ENCODE measurements around the gene NLRP5. TPM values are rescaled to one million over a fixed set of nuclear protein-coding genes. Genes with fewer than 3 reads are reported as not detected.
"Not testable (repeated sequence)": the region's sequence is repeated elsewhere in the genome, so short reads cannot be mapped to it uniquely, and the experiment has no call there.

The NLRP5 gene
- total RNA-seq, 2 experiments from 2014 or later = not detected

DNA sequence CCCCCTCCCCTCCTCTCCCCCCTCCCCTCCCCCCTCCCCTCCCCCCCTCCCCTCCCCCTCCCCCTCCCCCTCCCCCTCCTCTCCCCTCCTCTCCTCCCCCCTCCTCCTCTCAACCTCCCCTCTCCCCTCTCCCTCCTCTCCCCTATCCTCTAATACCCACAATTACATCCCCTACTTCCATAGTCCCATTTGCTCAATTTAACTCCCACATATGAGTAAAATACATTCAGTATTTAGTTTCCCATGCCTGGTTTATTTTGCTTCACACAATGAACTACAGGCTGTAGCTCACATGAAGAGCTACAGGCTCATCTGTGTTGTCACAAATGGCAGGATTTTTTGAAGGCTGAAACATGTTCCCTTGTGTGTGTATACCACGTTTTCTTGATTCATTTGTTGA lies 6.9 kb downstream of the NLRP5 start:
- DNase-seq = no peak
- Mint-ChIP-seq H3K36me3 (ENCODE audit: low read depth) (no peaks in the 10 kb centered on the region), H3K27ac (no peak overlapping the region), H3K9me3 (peaks cover 7% of the 10 kb centered on the region), H3K4me3 (no peak overlapping the region), H3K4me1 (ENCODE audit: low read depth) (no peaks in the 10 kb centered on the region), H3K27me3 (ENCODE audit: low read depth) (no peaks in the 10 kb centered on the region)
- CTCF ChIA-PET = no interaction called here
- intact Hi-C loops (cut with micrococcal nuclease) = no loop called here

DNA sequence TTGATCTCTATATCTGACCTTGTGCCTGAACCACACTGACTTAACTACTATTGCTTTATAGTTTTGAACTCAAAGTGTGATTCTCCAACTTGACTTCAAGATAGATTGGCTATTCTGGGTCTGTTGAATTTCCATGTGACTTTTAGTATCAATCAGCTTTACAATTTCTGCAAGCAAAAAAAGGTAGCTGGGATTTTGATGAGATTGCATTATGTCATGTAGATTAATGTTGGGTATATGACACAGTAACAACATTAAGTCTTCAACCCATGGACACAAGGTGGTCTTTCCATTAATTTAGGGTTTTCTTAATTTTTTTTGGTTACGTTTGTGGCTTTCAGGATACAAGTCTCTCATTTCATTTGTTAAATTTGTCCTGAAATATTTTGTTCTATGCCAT lies 28.2 kb downstream of the NLRP5 start:
- no peak for DNase-seq
- intact Hi-C loops (cut with micrococcal nuclease) = no loop called here
- Mint-ChIP-seq H3K4me1 (ENCODE audit: low read depth) (no peaks in the 10 kb centered on the region), H3K36me3 (ENCODE audit: low read depth) (no peaks in the 10 kb centered on the region), H3K9me3 (peaks cover 12% of the 10 kb centered on the region), H3K4me3 (no peak overlapping the region), H3K27ac (no peak overlapping the region), H3K27me3 (ENCODE audit: low read depth) (no peaks in the 10 kb centered on the region)
- CTCF ChIA-PET = no interaction called here

DNA sequence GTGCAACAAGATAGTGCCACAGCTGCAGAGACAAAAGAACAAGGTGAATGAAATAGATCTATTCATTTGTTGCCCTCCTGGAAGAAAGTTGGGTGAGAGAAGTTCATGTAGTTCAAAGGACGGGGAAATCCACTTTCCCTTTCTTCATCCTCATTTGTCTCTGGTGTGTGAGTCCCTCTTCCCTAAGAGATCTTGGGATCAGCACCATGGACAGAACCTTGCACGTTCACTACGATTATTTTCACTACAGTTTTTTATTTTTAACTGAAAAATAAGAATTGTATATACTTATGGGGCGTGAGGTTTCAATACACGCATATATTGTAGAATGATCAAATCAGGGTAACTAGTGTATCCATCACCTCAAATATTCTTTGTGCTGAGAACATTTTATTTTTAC lies 29.2 kb downstream of the NLRP5 start:
- H3K4me3 Mint-ChIP-seq = no peak overlapping the region
- intact Hi-C loops (cut with micrococcal nuclease) = no loop called here
- H3K27me3 Mint-ChIP-seq (ENCODE audit: low read depth) = no peaks in the 10 kb centered on the region
- no peak for DNase-seq
- H3K27ac Mint-ChIP-seq = no peak overlapping the region
- no peaks in the 10 kb centered on the region for H3K4me1 Mint-ChIP-seq (ENCODE audit: low read depth)
- CTCF ChIA-PET = interaction anchor here (0.6 kb wide), 1 partner anchor 149 kb away, joined by 3 read pairs; no protein-coding TSS in a partner anchor
- peaks cover 11% of the 10 kb centered on the region for H3K9me3 Mint-ChIP-seq
- no peaks in the 10 kb centered on the region for H3K36me3 Mint-ChIP-seq (ENCODE audit: low read depth)

DNA sequence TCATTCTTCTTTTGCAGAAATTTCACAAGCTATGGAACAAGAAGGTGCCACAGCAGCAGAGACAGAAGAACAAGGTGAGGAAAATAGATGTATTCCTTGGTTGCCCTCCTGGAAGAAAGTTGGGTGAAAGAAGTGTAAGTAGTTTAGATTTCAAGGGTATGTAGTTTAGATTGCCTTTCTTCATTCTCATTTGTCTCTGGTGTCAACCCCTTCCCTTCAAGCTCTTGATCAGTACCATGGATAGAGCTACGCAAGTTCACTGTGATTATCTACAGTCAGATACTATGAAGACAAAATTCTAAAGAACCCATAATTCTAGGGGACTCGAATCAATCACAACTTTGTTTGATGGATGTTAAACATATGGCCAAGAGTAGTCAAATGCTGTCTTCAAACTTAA lies 32.8 kb downstream of the NLRP5 start:
- intact Hi-C loops (cut with micrococcal nuclease); CTCF ChIA-PET: not testable (repeated sequence)

DNA sequence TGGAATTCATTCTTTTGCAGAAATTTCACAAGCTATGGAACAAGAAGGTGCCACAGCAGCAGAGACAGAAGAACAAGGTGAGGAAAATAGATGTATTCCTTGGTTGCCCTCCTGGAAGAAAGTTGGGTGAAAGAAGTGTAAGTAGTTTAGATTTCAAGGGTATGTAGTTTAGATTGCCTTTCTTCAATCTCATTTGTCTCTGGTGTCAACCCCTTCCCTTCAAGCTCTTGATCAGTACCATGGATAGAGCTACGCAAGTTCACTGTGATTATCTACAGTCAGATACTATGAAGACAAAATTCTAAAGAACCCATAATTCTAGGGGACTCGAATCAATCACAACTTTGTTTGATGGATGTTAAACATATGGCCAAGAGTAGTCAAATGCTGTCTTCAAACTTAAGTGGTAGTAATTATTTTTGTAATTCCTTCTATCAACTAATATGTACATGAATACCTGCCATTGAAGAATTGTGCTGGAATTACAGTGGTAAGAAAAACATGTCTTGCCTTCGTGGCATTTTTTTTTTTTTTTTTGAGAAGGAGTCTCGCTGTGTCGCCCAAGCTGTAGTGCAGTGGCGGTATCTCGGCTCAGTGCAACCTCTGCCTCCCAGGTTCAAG lies 33.9 kb downstream of the NLRP5 start:
- H3K27me3 Mint-ChIP-seq (ENCODE audit: low read depth); intact Hi-C loops (cut with micrococcal nuclease); H3K4me3 Mint-ChIP-seq; H3K36me3 Mint-ChIP-seq (ENCODE audit: low read depth); H3K27ac Mint-ChIP-seq; H3K4me1 Mint-ChIP-seq (ENCODE audit: low read depth); DNase-seq; H3K9me3 Mint-ChIP-seq; CTCF ChIA-PET: not testable (repeated sequence)

More for the DNA sequence above, 32.8 kb downstream of the NLRP5 start:
- H3K27me3 Mint-ChIP-seq (ENCODE audit: low read depth); H3K4me1 Mint-ChIP-seq (ENCODE audit: low read depth); H3K27ac Mint-ChIP-seq; DNase-seq; H3K4me3 Mint-ChIP-seq; H3K36me3 Mint-ChIP-seq (ENCODE audit: low read depth); H3K9me3 Mint-ChIP-seq: not testable (repeated sequence)

DNA sequence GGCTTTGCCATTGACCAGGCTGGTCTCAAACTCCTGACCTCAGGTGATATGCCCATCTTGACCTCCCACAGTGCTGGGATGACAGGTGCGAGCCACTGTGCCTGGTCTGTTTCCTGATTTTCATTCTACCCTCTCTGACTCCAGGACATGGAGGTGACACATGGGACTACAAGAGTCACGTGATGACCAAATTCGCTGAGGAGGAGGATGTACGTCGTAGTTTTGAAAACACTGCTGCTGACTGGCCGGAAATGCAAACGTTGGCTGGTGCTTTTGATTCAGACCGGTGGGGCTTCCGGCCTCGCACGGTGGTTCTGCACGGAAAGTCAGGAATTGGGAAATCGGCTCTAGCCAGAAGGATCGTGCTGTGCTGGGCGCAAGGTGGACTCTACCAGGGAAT lies 40.2 kb downstream of the NLRP5 start:
- CTCF ChIA-PET = no interaction called here
- Mint-ChIP-seq H3K36me3 (ENCODE audit: low read depth) (no peaks in the 10 kb centered on the region), H3K4me1 (ENCODE audit: low read depth) (no peaks in the 10 kb centered on the region), H3K9me3 (no peaks in the 10 kb centered on the region), H3K27me3 (ENCODE audit: low read depth) (no peaks in the 10 kb centered on the region), H3K27ac (no peak overlapping the region), H3K4me3 (no peak overlapping the region)
- DNase-seq = no peak
- intact Hi-C loops (cut with micrococcal nuclease) = no loop called here

DNA sequence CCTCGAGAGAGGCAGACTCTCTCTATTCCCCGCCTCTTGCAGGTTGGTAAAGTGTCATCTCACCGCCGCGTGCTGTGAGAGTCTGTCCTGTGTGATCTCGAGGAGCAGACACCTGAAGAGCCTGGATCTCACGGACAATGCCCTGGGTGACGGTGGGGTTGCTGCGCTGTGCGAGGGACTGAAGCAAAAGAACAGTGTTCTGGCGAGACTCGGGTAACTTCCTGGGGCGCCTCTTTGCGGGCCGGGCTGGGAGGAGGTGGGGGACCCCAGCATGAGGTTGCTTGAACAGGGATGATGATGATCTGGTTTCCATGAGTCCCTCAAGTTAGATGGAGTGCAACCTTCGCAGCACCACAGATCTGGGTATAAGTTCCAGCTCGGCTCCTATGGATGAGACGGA lies 67.0 kb downstream of the NLRP5 start:
- H3K27me3 Mint-ChIP-seq (ENCODE audit: low read depth) = peaks cover 29% of the 10 kb centered on the region
- CTCF ChIA-PET = no interaction called here

DNA sequence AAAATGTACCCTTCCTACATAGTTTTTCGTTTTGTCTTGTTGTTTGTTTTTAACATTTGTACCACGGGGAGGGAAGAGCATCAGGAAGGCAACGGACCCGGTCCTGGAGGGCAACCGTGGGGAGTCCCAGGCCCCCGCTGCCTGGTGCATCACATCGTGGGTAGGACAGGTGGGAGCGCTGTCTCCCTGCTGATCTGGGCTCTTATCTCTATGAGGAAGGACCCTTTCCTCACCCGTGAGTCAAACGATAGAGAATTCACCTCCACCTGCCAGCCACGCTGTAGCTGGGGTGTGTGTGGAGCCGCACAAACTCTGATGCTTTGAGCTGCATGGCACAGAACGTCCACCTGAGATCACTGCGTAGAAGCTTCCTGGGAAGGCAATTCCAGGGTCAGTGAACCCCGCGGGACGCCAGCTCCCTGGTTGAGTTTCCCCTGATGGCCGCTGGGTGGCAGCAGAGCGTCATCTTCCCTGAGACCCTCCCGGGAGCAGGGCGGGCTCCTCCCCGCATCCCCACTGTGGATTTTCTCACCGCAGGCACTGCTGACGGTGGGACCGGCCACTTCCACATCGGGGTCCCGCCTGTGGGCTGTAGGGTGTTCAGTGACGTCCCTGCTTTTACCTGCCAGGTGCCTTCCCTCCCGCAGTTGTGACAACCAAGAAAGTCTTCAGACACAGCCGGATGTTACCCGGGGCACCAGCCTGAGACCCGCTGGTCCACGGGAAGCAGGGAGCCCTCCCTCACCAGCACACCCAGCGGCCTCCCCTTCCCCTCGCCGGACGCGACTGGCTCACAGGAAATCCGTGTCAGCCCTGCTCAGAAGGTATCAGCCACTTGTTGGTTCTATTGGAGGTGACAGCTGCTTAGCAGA lies 79.8 kb downstream of the NLRP5 start:
- Mint-ChIP-seq H3K4me1 (ENCODE audit: low read depth) (peaks cover 12% of the 10 kb centered on the region), H3K9me3 (no peaks in the 10 kb centered on the region), H3K27ac (no peak overlapping the region), H3K36me3 (ENCODE audit: low read depth) (no peaks in the 10 kb centered on the region), H3K27me3 (ENCODE audit: low read depth) (peaks cover 34% of the 10 kb centered on the region), H3K4me3 (peak overlapping the region; percentile 32)
- intact Hi-C loops (cut with micrococcal nuclease) = loop anchor here (1.0 to 5.0 kb wide), 2 partner anchors 186 to 284 kb away; no protein-coding TSS in a partner anchor
- peak; percentile 68 for DNase-seq
- CTCF ChIA-PET = interaction anchor here (0.6 to 2.5 kb wide), 24 partner anchors 9 to 444 kb away, joined by 3 to 23 read pairs (median 4); no protein-coding TSS in a partner anchor

More for the DNA sequence above, 67.0 kb downstream of the NLRP5 start:
- intact Hi-C loops (cut with micrococcal nuclease) = no loop called here
- Mint-ChIP-seq H3K27ac (no peak overlapping the region), H3K36me3 (ENCODE audit: low read depth) (no peaks in the 10 kb centered on the region), H3K4me1 (ENCODE audit: low read depth) (no peaks in the 10 kb centered on the region), H3K4me3 (no peak overlapping the region), H3K9me3 (peaks cover 10% of the 10 kb centered on the region)
- DNase-seq = no peak

DNA sequence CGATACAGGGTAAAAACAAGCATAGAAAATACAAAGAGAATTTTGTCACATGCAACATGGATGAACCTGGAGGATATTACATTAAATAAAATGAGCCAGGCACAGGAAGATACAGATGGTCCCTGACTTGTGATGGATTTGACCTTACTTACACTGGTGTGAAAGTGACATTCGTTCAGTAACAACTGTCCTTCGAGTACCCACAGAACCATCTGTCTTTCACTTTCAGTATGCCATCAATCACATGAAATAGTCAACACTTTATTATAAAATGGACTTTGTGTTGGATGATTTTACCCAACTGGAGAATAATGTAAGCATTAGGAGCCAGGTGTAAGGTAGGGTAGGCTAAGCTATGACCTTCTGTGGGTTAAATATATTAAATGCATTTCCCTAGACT lies 83.1 kb downstream of the NLRP5 start:
- DNase-seq = no peak
- H3K4me1 Mint-ChIP-seq (ENCODE audit: low read depth) = peaks cover 12% of the 10 kb centered on the region
- no peak overlapping the region for H3K27ac Mint-ChIP-seq
- H3K27me3 Mint-ChIP-seq (ENCODE audit: low read depth) = peaks cover 19% of the 10 kb centered on the region
- no peak overlapping the region for H3K4me3 Mint-ChIP-seq
- CTCF ChIA-PET = interaction anchor here (0.6 kb wide), 1 partner anchor 259 kb away, joined by 5 read pairs; no protein-coding TSS in a partner anchor
- intact Hi-C loops (cut with micrococcal nuclease) = loop anchor here (5.0 kb wide), 1 partner anchor 183 kb away; no protein-coding TSS in a partner anchor
- no peaks in the 10 kb centered on the region for H3K9me3 Mint-ChIP-seq
- no peaks in the 10 kb centered on the region for H3K36me3 Mint-ChIP-seq (ENCODE audit: low read depth)

DNA sequence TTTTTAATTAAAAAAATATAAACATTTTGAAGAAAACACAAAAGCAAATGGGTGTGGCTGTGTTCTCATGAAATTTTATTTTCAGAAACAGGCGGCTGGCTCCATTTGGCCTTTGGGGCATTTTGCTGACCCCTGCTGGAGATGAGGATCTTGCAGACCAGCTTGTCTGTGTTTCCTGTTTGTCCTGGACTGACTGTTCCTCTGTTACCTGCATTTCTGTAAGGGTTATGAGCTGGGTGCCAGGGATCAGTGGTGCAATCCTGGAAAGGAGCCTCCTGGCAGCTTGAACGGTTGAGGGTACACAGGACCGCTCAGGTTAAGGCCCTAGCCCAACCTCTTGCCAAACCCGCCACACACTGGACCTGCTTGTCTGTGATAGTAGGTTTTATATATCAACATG lies 84.6 kb downstream of the NLRP5 start:
- peaks cover 8% of the 10 kb centered on the region for H3K4me1 Mint-ChIP-seq (ENCODE audit: low read depth)
- DNase-seq = no peak
- no peak overlapping the region for H3K4me3 Mint-ChIP-seq
- H3K27me3 Mint-ChIP-seq (ENCODE audit: low read depth) = peaks cover 11% of the 10 kb centered on the region
- intact Hi-C loops (cut with micrococcal nuclease) = no loop called here
- CTCF ChIA-PET = interaction anchor here (0.6 to 2.6 kb wide), 2 partner anchors 102 to 1022 kb away, joined by 4 to 16 read pairs; no protein-coding TSS in a partner anchor
- no peaks in the 10 kb centered on the region for H3K36me3 Mint-ChIP-seq (ENCODE audit: low read depth)
- no peaks in the 10 kb centered on the region for H3K9me3 Mint-ChIP-seq
- H3K27ac Mint-ChIP-seq = no peak overlapping the region

DNA sequence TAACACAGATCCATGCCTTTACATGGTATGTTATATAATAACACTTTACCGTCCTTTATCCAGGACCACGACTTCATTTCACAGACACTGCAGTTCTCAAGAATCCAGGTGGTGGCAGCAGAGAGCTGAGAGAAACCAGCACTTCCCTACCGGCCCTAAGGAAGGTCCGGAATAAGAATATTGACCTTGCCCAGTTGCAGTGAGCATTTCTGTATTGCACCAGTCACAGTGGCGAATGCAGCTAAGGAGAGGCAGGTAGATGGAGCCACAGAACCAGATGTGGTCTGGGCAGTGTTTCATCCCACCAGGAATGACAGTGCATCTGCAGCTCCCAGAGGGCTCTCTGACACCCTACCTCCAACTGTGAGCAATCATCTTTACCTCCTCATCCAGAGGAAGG lies 89.9 kb downstream of the NLRP5 start:
- Mint-ChIP-seq H3K4me1 (ENCODE audit: low read depth) (peaks cover 9% of the 10 kb centered on the region), H3K27ac (no peak overlapping the region), H3K27me3 (ENCODE audit: low read depth) (peaks cover 16% of the 10 kb centered on the region), H3K36me3 (ENCODE audit: low read depth) (no peaks in the 10 kb centered on the region), H3K4me3 (no peak overlapping the region), H3K9me3 (no peaks in the 10 kb centered on the region)
- peak; percentile 56 for DNase-seq
- intact Hi-C loops (cut with micrococcal nuclease) = loop anchor here (2.0 kb wide), 1 partner anchor 256 kb away; no protein-coding TSS in a partner anchor
- CTCF ChIA-PET = interaction anchor here (0.6 to 3.3 kb wide), 8 partner anchors 10 to 712 kb away, joined by 3 to 23 read pairs (median 4); no protein-coding TSS in a partner anchor

DNA sequence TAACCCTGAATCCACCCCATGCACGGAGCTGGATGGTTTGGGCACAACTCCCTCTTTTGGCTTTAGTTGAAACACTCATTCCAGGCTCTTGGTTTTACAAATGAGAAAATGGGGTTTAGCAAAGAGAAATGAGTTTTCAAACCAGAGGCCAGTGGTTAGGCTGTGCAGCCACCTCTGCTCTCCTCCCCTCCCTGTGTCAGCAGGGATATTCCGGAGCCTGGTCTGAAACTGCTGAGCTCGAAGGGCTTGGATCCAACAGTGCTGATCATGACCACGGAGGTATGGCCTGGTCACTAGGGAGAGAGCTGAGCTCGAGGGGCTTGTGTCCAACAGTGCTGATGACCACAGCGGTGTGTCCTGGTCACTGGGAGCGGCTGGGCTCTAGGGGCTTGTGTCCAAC lies 93.0 kb downstream of the NLRP5 start:
- no peaks in the 10 kb centered on the region for H3K36me3 Mint-ChIP-seq (ENCODE audit: low read depth)
- peaks cover 10% of the 10 kb centered on the region for H3K4me1 Mint-ChIP-seq (ENCODE audit: low read depth)
- peaks cover 17% of the 10 kb centered on the region for H3K27me3 Mint-ChIP-seq (ENCODE audit: low read depth)
- no peak overlapping the region for H3K27ac Mint-ChIP-seq
- no peaks in the 10 kb centered on the region for H3K9me3 Mint-ChIP-seq
- CTCF ChIA-PET = interaction anchor here (0.6 to 3.0 kb wide), 6 partner anchors 10 to 174 kb away, joined by 3 to 15 read pairs (median 4); no protein-coding TSS in a partner anchor
- no peak overlapping the region for H3K4me3 Mint-ChIP-seq
- intact Hi-C loops (cut with micrococcal nuclease) = loop anchor here (1.0 to 10.0 kb wide), 3 partner anchors 92 to 235 kb away; partner anchors contain the start of gene ZSCAN5A
- no peak for DNase-seq

Data from activated naive CD4-positive, alpha-beta T cell treated with anti-CD3 and anti-CD28 coated beads for 36 hours (primary cell).